H1 (cell line): ENCODE results near the gene IP6K3. TPM values are rescaled to one million over a fixed set of nuclear protein-coding genes. Genes with fewer than 3 reads are reported as not detected.

Experiments
- polyA plus RNA-seq, 7 experiments: library from polyadenylated mRNA; depleted of rRNA in 3 of 7; stranded (reverse) in 5 of 7; unstranded in 2 of 7; fragments of >200 nt in 5 of 7; fragments of 200-250 nt in 2 of 7; gene quantifications; 1 replicate in 5 of 7; 2 replicates in 1 of 7; 4 replicates in 1 of 7; pipeline versions ENCODE4 v1.2.1 to v1.2.3, GENCODE V29; 2011 to 2013; ENCODE audit warnings: missing spikeins in 2 of 7, mixed read lengths in 2 of 7
- total RNA-seq: library from RNA; stranded (reverse); fragmentation: NEBNext Ultra II Directional; extraction: Animal tissue kit (Norgen Biotek cat#: 25700); gene quantifications from 2 replicates; pipeline ENCODE4 v1.2.1, GENCODE V29; 2021
- TF ChIP-seq, protein P1 (sequence below), 3 experiments: IDR thresholded peaks; 1 replicate in 2 of 3; 2 replicates in 1 of 3; pipeline versions ENCODE4 v1.5.1 to v1.6.1; 2011; ENCODE audit warnings: low read length in 3 of 3, mild to moderate bottlenecking in 3 of 3, inconsistent platforms in 2 of 3, low read depth in 1 of 3, moderate library complexity in 1 of 3; ENCODE audit not compliant: insufficient read depth in 1 of 3; ENCODE audit errors: control extremely low read depth in 1 of 3

The IP6K3 gene
- total and polyA plus RNA-seq, 2 of the 8 experiments (the other 6 are each of a cell fraction or from before 2014, with no cell fraction given) = 0.22 to 0.73 TPM

DNA sequence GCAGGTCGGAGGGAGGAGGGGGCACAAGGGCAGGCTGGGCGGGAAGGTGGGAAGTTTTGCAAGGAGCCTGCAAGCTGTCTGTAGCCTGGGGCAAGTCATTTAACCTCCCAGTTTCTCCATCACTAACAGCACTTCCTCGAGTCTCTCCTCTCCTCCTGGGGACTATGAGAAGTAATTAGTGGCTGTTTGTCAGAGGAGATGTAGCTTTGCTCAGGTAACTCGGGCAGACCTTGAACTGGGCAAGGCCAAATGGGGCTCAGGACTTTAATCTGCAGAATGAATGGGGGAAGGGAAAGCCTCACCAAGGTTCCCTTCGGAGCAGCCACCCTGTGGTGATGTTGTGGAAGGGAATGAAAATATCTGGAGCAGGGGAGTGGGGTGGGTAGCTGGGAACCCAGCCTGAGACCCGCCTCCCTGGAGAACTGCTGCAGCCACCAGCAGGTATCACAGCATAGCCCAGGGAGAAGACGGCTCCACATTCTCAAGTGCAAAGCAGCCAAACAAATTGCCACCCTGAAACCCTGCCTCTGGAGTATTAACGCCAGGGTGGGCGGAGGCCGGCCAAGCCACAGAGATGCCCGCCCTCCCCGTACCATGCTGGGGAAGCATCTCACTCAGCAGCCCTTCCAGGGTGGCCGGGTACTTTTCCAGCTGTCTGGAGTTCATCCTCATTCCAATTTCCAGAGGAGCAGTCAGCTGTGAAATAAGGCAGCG lies 48.4 kb upstream of the IP6K3 start (continued):
- TF ChIP-seq, protein P1, sequence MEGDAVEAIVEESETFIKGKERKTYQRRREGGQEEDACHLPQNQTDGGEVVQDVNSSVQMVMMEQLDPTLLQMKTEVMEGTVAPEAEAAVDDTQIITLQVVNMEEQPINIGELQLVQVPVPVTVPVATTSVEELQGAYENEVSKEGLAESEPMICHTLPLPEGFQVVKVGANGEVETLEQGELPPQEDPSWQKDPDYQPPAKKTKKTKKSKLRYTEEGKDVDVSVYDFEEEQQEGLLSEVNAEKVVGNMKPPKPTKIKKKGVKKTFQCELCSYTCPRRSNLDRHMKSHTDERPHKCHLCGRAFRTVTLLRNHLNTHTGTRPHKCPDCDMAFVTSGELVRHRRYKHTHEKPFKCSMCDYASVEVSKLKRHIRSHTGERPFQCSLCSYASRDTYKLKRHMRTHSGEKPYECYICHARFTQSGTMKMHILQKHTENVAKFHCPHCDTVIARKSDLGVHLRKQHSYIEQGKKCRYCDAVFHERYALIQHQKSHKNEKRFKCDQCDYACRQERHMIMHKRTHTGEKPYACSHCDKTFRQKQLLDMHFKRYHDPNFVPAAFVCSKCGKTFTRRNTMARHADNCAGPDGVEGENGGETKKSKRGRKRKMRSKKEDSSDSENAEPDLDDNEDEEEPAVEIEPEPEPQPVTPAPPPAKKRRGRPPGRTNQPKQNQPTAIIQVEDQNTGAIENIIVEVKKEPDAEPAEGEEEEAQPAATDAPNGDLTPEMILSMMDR (IDR thresholded peaks at IDR 0.05; ENCODE audit: control extremely low read depth in 1 of 3, insufficient read depth in 1 of 3, low read depth in 1 of 3, low read length in 3 of 3) = peak in 1 of 3 experiments; percentile 1; a peak in 1 of 4 replicates
